BE2C (cell line): ENCODE data around the gene TMEM39B.
"Not testable (repeated sequence)": the region's sequence is repeated elsewhere in the genome, so short reads cannot be mapped to it uniquely, and the experiment has no call there.

ENCODE experiments used
- DNase-seq: peaks from one replicate; pipeline ENCODE4 v3.0.0-alpha.2; 2020
- H3K27me3 ChIP-seq: fragments of 250-450 bp; sonication (Bioruptor Pico); 2 replicates; pipeline ENCODE4 v1.5.1; 2020; ENCODE audit warnings: mild to moderate bottlenecking
- H3K36me3 ChIP-seq: fragments of 250-450 bp; sonication (Bioruptor Pico); 2 replicates; pipeline ENCODE4 v1.5.1; 2020; ENCODE audit warnings: mild to moderate bottlenecking
- H3K4me1 ChIP-seq: fragments of 250-450 bp; sonication (Bioruptor Pico); 2 replicates; pipeline ENCODE4 v1.5.1; 2020
- H3K4me3 ChIP-seq: 2 replicates; pipeline ENCODE4 v1.5.1; 2011; ENCODE audit warnings: low read depth, low read length
- H3K9me3 ChIP-seq: fragments of 250-450 bp; sonication (Bioruptor Pico); 2 replicates; pipeline ENCODE4 v1.5.1; 2020
- TF ChIP-seq, protein P1 (sequence below): IDR thresholded peaks from 2 replicates; pipeline ENCODE4 v1.5.1; 2012; ENCODE audit warnings: mild to moderate bottlenecking, low read depth, low read length

The TMEM39B gene

DNA sequence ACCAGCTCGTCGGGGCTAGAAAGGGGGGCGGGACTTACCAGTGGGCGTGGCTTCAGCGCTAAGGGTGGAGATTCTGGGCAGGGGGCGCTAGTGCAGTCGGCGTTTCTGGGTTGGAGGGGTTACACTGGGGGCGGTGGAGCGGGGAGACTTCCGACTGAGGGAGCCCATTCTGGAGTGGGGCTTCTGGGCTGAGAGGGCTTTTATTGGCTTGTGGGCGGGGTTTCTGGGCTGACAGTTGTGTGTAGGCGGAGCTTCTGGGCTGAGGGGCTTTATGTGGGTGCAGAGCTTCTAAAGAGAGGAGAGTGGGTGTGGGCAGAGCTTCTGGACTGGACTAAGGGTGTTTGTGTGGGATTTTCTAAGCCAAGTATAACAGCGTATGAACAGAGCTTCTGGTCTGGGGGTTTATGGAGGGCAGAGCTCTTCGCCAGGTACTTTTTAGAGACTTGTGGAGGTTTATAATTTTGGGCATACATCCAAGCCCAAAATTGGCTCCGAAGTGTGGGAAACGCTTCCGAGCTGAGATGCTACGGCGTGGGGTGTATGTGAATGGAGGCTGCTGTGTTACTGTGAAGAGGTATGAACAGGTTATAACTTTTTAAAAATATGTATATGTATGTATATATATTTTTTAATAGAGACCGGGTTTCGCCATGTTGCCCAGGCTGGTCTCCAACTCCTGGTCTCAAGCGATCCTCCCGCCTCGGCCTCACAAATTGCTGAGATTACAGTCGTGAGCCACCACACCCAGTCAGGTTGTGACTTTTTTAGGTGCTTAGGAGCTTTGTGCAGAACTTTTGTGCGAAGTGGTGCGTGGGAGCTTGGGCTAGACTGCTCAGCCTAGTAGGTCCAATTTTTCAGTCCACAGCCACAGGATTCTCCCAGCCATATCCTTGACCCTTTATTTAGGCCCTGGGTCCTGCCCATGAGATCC is 825 bp downstream of the TMEM39B start:
- H3K4me3 ChIP-seq, result peak overlapping the region; percentile 66
- no peaks in the 10 kb centered on the region for H3K4me1 ChIP-seq
- TF ChIP-seq, protein P1, sequence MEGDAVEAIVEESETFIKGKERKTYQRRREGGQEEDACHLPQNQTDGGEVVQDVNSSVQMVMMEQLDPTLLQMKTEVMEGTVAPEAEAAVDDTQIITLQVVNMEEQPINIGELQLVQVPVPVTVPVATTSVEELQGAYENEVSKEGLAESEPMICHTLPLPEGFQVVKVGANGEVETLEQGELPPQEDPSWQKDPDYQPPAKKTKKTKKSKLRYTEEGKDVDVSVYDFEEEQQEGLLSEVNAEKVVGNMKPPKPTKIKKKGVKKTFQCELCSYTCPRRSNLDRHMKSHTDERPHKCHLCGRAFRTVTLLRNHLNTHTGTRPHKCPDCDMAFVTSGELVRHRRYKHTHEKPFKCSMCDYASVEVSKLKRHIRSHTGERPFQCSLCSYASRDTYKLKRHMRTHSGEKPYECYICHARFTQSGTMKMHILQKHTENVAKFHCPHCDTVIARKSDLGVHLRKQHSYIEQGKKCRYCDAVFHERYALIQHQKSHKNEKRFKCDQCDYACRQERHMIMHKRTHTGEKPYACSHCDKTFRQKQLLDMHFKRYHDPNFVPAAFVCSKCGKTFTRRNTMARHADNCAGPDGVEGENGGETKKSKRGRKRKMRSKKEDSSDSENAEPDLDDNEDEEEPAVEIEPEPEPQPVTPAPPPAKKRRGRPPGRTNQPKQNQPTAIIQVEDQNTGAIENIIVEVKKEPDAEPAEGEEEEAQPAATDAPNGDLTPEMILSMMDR, result peak; percentile 33
- no peaks in the 10 kb centered on the region for H3K27me3 ChIP-seq
- H3K36me3 ChIP-seq, result peaks cover 7% of the 10 kb centered on the region
- DNase-seq, result no peak
- H3K9me3 ChIP-seq, result no peaks in the 10 kb centered on the region

DNA sequence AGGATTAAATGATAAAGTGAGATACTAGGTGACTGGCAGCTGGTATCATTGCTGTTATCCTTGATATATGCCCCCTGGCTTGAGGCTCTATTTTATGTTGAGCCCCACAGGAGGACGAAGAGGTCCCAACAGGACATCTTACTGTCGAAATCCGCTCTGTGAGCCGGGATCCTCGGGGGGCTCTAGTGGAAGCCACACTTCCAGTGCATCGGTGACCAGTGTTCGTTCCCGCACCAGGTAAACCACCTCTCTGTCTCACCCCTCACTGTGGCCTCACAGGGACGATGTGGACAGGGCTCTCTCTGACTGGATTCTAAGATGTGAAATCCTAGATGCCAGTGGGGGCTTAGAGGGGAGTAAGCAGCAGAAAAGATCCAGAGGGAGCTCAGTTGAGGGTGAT is 2.1 kb downstream of the TMEM39B start:
- DNase-seq, result no peak
- TF ChIP-seq, protein P1, result no peak
- no peak overlapping the region for H3K4me3 ChIP-seq
- H3K9me3 ChIP-seq, result no peaks in the 10 kb centered on the region
- H3K27me3 ChIP-seq, result no peaks in the 10 kb centered on the region
- H3K4me1 ChIP-seq, result no peaks in the 10 kb centered on the region
- peaks cover 7% of the 10 kb centered on the region for H3K36me3 ChIP-seq

DNA sequence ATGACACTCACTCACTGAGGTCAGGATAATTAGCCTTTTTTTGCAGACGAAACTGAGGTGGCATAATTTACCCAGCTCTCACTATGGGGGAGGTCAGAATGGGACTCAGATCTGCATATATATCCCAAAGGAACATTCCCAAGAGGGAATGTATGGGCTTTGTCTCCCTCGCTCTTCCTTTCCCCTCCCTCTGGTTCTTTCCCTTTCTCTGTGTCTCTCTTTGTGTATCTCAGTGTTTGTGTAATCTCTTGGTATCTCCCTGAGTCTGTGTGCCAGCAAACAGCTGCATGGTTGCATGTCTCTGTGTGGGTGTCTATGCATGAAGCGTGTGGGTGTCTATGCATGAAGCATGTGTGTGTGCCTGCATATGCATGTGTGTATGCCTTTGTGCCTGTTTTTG is 4.7 kb downstream of the TMEM39B start:
- no peaks in the 10 kb centered on the region for H3K27me3 ChIP-seq
- H3K4me3 ChIP-seq, result no peak overlapping the region
- no peaks in the 10 kb centered on the region for H3K9me3 ChIP-seq
- DNase-seq, result no peak
- H3K36me3 ChIP-seq, result peaks cover 7% of the 10 kb centered on the region
- TF ChIP-seq, protein P1, result no peak
- no peaks in the 10 kb centered on the region for H3K4me1 ChIP-seq

DNA sequence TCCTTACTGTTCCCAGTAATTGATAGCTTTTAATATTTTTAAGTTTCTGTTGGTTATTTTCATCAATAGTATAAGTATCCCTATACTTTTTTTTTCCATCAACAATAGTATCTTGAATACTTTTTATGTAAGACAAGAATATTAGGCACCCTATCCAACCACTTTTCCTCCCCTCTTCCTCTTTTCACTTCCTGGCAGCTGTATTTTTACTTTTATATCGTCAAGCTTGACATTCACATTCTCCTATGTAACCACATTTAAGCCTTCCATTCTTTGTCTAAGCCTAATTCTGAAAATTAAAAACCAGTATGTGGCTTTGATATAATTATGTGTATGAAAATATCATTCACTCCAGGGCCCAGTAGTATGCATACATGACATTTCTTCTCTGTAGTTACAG is 9.3 kb downstream of the TMEM39B start:
- Histone ChIP-seq H3K36me3 (no peaks in the 10 kb centered on the region; the same call in 1 of the 2 replicates), H3K4me3 (no peak overlapping the region), H3K9me3 (no peaks in the 10 kb centered on the region), H3K27me3 (no peaks in the 10 kb centered on the region), H3K4me1 (no peaks in the 10 kb centered on the region)
- DNase-seq, result no peak
- TF ChIP-seq, protein P1, result no peak

DNA sequence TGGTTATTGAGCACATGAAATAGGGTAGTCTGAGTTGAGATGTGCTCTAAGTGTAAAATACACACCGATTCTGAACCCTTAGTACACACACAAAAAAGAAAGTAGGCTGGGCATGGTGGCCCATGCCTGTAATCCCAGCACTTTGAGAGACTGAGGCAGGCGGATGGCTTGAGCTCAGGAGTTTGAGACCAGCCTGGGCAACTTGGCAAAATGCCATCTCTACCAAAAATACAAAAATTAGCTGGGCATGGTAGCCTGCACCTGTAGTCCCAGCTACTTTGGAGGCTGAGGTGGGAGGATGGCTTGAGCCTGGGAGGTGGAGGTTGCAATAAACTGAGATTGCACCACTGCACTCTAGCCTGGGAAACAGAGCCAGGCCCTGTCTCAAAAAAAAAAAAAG is 13.6 kb downstream of the TMEM39B start:
- H3K4me1 ChIP-seq, H3K9me3 ChIP-seq, DNase-seq, H3K4me3 ChIP-seq, H3K27me3 ChIP-seq, H3K36me3 ChIP-seq: not testable (repeated sequence)

DNA sequence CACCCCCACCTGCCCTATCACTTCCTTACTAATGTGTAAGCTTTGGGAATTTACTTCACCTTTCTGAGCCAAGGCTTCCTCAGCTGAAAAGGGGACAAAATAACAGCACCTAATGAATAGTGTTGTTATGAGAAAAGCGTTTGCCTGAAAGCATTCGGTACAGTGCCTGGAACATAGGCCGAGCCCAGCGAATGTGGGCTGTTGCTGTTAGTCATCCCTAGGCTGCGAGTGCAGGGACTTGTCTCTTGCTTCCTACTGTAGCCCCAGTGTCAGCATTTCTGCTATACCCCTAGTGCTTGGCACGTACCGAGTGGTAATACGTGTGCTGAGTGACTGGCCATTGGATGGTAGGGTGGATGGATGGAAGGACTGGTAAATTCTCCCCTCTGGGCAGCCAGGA is 18.4 kb downstream of the TMEM39B start:
- DNase-seq, result no peak
- TF ChIP-seq, protein P1, result no peak
- H3K36me3 ChIP-seq, result peaks cover 3% of the 10 kb centered on the region
- H3K4me1 ChIP-seq, result no peaks in the 10 kb centered on the region
- H3K4me3 ChIP-seq, result no peak overlapping the region
- no peaks in the 10 kb centered on the region for H3K27me3 ChIP-seq
- no peaks in the 10 kb centered on the region for H3K9me3 ChIP-seq
